ENCODE data around the gene CUL5. TPM values are rescaled to one million over a fixed set of nuclear protein-coding genes. Genes with fewer than 3 reads are reported as not detected.

The CUL5 gene
- total RNA-seq (2013), result 29.7 TPM
- polyA plus RNA-seq (10 to 100 TPM; 24.7 to 37.8 (median 36.7) TPM), polyA minus RNA-seq (23.6 and 25.1 TPM in 2 replicates), total RNA-seq (36.0 to 93.6 (median 70.8) reads per million in 11 experiments)

GRCh38 chr11:108008656-108009496, at the start of gene CUL5:
TSS of gene CUL5 (plus strand) at chr11:108008898. CDS start at chr11:108009349, 451 bp downstream.
- Mint-ChIP-seq H3K4me3 (peak within 1 kb of the TSS; percentile 94 to 97), H3K4me1 (peaks cover 14% of the 10 kb centered on the region), H3K36me3 (peaks cover 3% of the 10 kb centered on the region in 2 donors), H3K27me3 (ENCODE audit: low read depth in 3 of 3) (no peaks in the 10 kb centered on the region), H3K27ac (peak within 1 kb of the TSS; percentile 96 to 99 (median 98)), H3K9me3 (no peaks in the 10 kb centered on the region)
- Histone ChIP-seq H3K4me1 (ENCODE audit: control insufficient read depth in 1 of 2, insufficient read depth in 2 of 2, low read length in 2 of 2) (peaks cover 18 to 33% of the 10 kb centered on the region in 2 donors), H3K27me3 (ENCODE audit: control insufficient read depth in 2 of 2, insufficient read depth in 2 of 2, low read length in 2 of 2) (no peaks in the 10 kb centered on the region), H2AFZ (ENCODE audit: insufficient read depth, low read depth, low read length, poor library complexity, severe bottlenecking) (peak within 1 kb of the TSS; percentile 98), H3K36me3 (replicated peaks in 1 of 2; ENCODE audit: control insufficient read depth in 1 of 2, insufficient read depth in 2 of 2, low read length in 2 of 2) (peaks cover 0 to 9% of the 10 kb centered on the region in 2 donors), H3K4me3 (replicated peaks in 1 of 3; ENCODE audit: low read depth in 2 of 3, low read length in 3 of 3) (peak within 1 kb of the TSS; percentile 63 to 95 (median 87)), H3K9ac (ENCODE audit: insufficient read depth, low read length, poor library complexity, severe bottlenecking) (peak within 1 kb of the TSS; percentile 99), H4K20me1 (ENCODE audit: insufficient read depth, low read length) (peaks cover 29% of the 10 kb centered on the region), H3K9me3 (replicated peaks in 1 of 2; ENCODE audit: control insufficient read depth in 1 of 2, insufficient read depth in 1 of 2, low read length in 2 of 2) (no peaks in the 10 kb centered on the region), H3K79me2 (ENCODE audit: insufficient read depth, low read length) (peaks cover 54% of the 10 kb centered on the region), H3K27ac (ENCODE audit: low read depth in 1 of 2, low read length in 2 of 2) (peak within 1 kb of the TSS; percentile 97 to 98), H3K4me2 (replicated peaks; ENCODE audit: extremely low read depth, low read length, poor library complexity, severe bottlenecking) (peak within 1 kb of the TSS; percentile 86)
- DNase-seq, result peak; percentile 86 to 93 (median 91)
- TF ChIP-seq CTCF (IDR thresholded peaks at IDR 0.05), result peak; percentile 89
- under 1% methylated on average over 70 of the region's 72 CpGs for WGBS (ENCODE audit: insufficient coverage)
- intact Hi-C loops (cut with micrococcal nuclease), result loop anchor here (10.0 kb wide), 1 partner anchor 84 kb away; the partner anchor contains the start of gene RAB39A (in 2 of the 2)

- H3K9me3 Mint-ChIP-seq, result no peaks in the 10 kb centered on the region
- Histone ChIP-seq H4K20me1 (ENCODE audit: insufficient read depth, low read length) (peaks cover 18% of the 10 kb centered on the region), H3K4me3 (replicated peaks in 1 of 3; ENCODE audit: low read depth in 2 of 3, low read length in 3 of 3) (no peak overlapping the region), H3K27ac (ENCODE audit: low read depth in 1 of 2, low read length in 2 of 2) (no peak overlapping the region), H2AFZ (ENCODE audit: insufficient read depth, low read depth, low read length, poor library complexity, severe bottlenecking) (no peak overlapping the region), H3K79me2 (ENCODE audit: insufficient read depth, low read length) (no peaks in the 10 kb centered on the region), H3K27me3 (ENCODE audit: control insufficient read depth in 2 of 2, insufficient read depth in 2 of 2, low read length in 2 of 2) (no peaks in the 10 kb centered on the region), H3K4me2 (replicated peaks; ENCODE audit: extremely low read depth, low read length, poor library complexity, severe bottlenecking) (no peak overlapping the region), H3K9ac (ENCODE audit: insufficient read depth, low read length, poor library complexity, severe bottlenecking) (no peak overlapping the region), H3K4me1 (ENCODE audit: control insufficient read depth in 1 of 2, insufficient read depth in 2 of 2, low read length in 2 of 2) (peaks cover 18 to 19% of the 10 kb centered on the region in 2 donors), H3K36me3 (replicated peaks in 1 of 2; ENCODE audit: control insufficient read depth in 1 of 2, insufficient read depth in 2 of 2, low read length in 2 of 2) (peaks cover 10 to 28% of the 10 kb centered on the region in 2 donors), H3K9me3 (replicated peaks in 1 of 2; ENCODE audit: control insufficient read depth in 1 of 2, insufficient read depth in 1 of 2, low read length in 2 of 2) (no peaks in the 10 kb centered on the region)
- no peak overlapping the region for H3K27ac Mint-ChIP-seq
- no peak for DNase-seq
- no CpG with 5 or more reads among the region's 3 CpGs for WGBS (ENCODE audit: insufficient coverage)
- H3K27me3 Mint-ChIP-seq (ENCODE audit: low read depth in 3 of 3), result no peaks in the 10 kb centered on the region
- peaks cover 22% of the 10 kb centered on the region for H3K4me1 Mint-ChIP-seq
- H3K36me3 Mint-ChIP-seq, result peaks cover 16 to 22% of the 10 kb centered on the region in 2 donors
- H3K4me3 Mint-ChIP-seq, result no peak overlapping the region
- intact Hi-C loops (cut with micrococcal nuclease), result no loop called here
- no peak for TF ChIP-seq CTCF (IDR thresholded peaks at IDR 0.05)
Observed at GRCh38 chr11:107961480-107961879, 47.2 kb upstream of the CUL5 start.
